Measurements from ENCODE around the gene REC114.
"Not testable (repeated sequence)": the region's sequence is repeated elsewhere in the genome, so short reads cannot be mapped to it uniquely, and the experiment has no call there.

Gene REC114

GRCh38 chr15:73442968-73443367, at the start of gene REC114:
Gene REC114, plus strand, starts transcription at chr15:73443164. Its CDS starts 22 bp downstream, at chr15:73443186.
- no peak for DNase-seq

- no peak for DNase-seq
These were observed 49.6 kb upstream of the REC114 start for GRCh38 chr15:73393336-73393735.

- no peak for DNase-seq
These were observed 48.2 kb upstream of the REC114 start for GRCh38 chr15:73394782-73395181.

- DNase-seq, result no peak
These were observed 47.3 kb upstream of the REC114 start for GRCh38 chr15:73395671-73396070.

- DNase-seq, result no peak
These were observed 45.5 kb upstream of the REC114 start for GRCh38 chr15:73397461-73397860.

- DNase-seq, result no peak
These were observed 44.1 kb upstream of the REC114 start for GRCh38 chr15:73398861-73399260.

- not testable (repeated sequence) for DNase-seq
These were observed 42.7 kb upstream of the REC114 start for GRCh38 chr15:73400222-73400621.

- DNase-seq, result no peak
These were observed 39.8 kb upstream of the REC114 start for GRCh38 chr15:73403171-73403570.

GRCh38 chr15:73414876-73415275, 28.1 kb upstream of the REC114 start:
- no peak for DNase-seq

- no peak for DNase-seq
These were observed 18.5 kb upstream of the REC114 start for GRCh38 chr15:73424506-73424905.

GRCh38 chr15:73425510-73425909, 17.5 kb upstream of the REC114 start:
- no peak for DNase-seq

GRCh38 chr15:73426323-73426994, 16.5 kb upstream of the REC114 start:
- no peak for DNase-seq

GRCh38 chr15:73431329-73431728, 11.6 kb upstream of the REC114 start:
- DNase-seq, result not testable (repeated sequence)

- no peak for DNase-seq
These were observed 9.1 kb upstream of the REC114 start for GRCh38 chr15:73433873-73434272.

GRCh38 chr15:73436613-73437012, 6.4 kb upstream of the REC114 start:
- no peak for DNase-seq

GRCh38 chr15:73437543-73438109, 5.3 kb upstream of the REC114 start:
- no peak for DNase-seq

- DNase-seq, result no peak
These were observed 4.3 kb upstream of the REC114 start for GRCh38 chr15:73438651-73439050.

- DNase-seq, result no peak
These were observed 2.4 kb upstream of the REC114 start for GRCh38 chr15:73440571-73440970.

GRCh38 chr15:73442421-73442820, 543 bp upstream of the REC114 start:
- DNase-seq, result no peak

- DNase-seq, result not testable (repeated sequence)
These were observed 4.5 kb downstream of the REC114 start for GRCh38 chr15:73447471-73447870.

- DNase-seq, result not testable (repeated sequence)
These were observed 5.3 kb downstream of the REC114 start for GRCh38 chr15:73448158-73448758.

- DNase-seq, result not testable (repeated sequence)
These were observed 7.0 kb downstream of the REC114 start for GRCh38 chr15:73449980-73450379.

GRCh38 chr15:73454096-73454495, 11.1 kb downstream of the REC114 start:
- no peak for DNase-seq

- no peak for DNase-seq
These were observed 12.9 kb downstream of the REC114 start for GRCh38 chr15:73455876-73456275.
